Measurements from ENCODE around the gene UPF3A.

DNA sequence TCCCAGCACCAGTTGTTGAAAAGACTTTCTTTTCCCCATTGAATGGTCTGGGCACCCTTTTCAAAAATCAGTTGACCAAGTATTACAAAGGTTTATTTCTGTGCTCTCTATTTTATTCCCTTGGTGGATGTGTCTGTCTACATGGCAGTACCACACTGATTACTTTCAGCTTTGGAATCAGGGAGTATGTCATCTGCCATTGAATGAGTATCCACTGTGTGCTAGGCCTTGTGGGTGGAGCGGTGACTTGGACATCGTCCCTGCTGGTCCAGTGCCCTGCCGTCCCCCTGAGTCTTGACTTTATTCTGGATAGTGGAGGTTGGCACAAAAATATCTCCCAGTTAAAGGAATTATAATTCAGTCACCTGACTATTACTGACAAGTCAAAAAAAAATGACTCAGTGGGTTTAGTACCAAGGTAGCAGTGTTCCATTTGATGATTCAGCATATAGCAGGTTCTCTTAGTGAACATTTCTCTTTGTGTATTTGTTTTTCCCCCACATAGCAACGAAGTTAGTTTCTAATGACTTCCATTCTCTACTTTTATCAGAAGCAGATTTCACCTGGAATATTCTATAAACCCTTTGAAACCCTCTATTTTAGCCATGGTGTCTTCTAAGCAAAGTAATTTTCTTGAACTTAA, 3.9 kb downstream of the UPF3A start:
- TF ChIP-seq, protein P1, sequence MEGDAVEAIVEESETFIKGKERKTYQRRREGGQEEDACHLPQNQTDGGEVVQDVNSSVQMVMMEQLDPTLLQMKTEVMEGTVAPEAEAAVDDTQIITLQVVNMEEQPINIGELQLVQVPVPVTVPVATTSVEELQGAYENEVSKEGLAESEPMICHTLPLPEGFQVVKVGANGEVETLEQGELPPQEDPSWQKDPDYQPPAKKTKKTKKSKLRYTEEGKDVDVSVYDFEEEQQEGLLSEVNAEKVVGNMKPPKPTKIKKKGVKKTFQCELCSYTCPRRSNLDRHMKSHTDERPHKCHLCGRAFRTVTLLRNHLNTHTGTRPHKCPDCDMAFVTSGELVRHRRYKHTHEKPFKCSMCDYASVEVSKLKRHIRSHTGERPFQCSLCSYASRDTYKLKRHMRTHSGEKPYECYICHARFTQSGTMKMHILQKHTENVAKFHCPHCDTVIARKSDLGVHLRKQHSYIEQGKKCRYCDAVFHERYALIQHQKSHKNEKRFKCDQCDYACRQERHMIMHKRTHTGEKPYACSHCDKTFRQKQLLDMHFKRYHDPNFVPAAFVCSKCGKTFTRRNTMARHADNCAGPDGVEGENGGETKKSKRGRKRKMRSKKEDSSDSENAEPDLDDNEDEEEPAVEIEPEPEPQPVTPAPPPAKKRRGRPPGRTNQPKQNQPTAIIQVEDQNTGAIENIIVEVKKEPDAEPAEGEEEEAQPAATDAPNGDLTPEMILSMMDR (IDR thresholded peaks at IDR 0.05; ENCODE audit: insufficient read depth, low read length) = no peak
- no peak for TF ChIP-seq POLR2AphosphoS5 (IDR thresholded peaks at IDR 0.05; ENCODE audit: low read depth)
- TF ChIP-seq, protein P2, sequence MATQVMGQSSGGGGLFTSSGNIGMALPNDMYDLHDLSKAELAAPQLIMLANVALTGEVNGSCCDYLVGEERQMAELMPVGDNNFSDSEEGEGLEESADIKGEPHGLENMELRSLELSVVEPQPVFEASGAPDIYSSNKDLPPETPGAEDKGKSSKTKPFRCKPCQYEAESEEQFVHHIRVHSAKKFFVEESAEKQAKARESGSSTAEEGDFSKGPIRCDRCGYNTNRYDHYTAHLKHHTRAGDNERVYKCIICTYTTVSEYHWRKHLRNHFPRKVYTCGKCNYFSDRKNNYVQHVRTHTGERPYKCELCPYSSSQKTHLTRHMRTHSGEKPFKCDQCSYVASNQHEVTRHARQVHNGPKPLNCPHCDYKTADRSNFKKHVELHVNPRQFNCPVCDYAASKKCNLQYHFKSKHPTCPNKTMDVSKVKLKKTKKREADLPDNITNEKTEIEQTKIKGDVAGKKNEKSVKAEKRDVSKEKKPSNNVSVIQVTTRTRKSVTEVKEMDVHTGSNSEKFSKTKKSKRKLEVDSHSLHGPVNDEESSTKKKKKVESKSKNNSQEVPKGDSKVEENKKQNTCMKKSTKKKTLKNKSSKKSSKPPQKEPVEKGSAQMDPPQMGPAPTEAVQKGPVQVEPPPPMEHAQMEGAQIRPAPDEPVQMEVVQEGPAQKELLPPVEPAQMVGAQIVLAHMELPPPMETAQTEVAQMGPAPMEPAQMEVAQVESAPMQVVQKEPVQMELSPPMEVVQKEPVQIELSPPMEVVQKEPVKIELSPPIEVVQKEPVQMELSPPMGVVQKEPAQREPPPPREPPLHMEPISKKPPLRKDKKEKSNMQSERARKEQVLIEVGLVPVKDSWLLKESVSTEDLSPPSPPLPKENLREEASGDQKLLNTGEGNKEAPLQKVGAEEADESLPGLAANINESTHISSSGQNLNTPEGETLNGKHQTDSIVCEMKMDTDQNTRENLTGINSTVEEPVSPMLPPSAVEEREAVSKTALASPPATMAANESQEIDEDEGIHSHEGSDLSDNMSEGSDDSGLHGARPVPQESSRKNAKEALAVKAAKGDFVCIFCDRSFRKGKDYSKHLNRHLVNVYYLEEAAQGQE (IDR thresholded peaks at IDR 0.05; ENCODE audit: insufficient replicate concordance, low read depth) = no peak
- TF ChIP-seq SPI1 (IDR thresholded peaks at IDR 0.05; ENCODE audit: borderline replicate concordance, low read depth) = no peak
- TF ChIP-seq GABPA (IDR thresholded peaks at IDR 0.05; ENCODE audit: low read depth) = no peak

Measured in HL-60 (cell line).